ENCODE data around the gene CDCP2.

GRCh38 chr1:54186056-54186455 lies 33.3 kb upstream of the CDCP2 start:
- TF ChIP-seq CTCF (IDR thresholded peaks at IDR 0.05), result no peak
- TF ChIP-seq EZH2 (IDR thresholded peaks at IDR 0.05; ENCODE audit: borderline replicate concordance, insufficient read depth, low read depth, low read length, poor library complexity, severe bottlenecking), result no peak
